A673 (cell line): ENCODE results near the gene CEBPE.

Experiments used
- CTCF ChIP-seq: fragments of 300-800, 200-600 bp; sonication (generic); conservative IDR thresholded peaks from 2 replicates; pipeline ENCODE4 v1.5.1; 2017; ENCODE audit warnings: low read depth, mild to moderate bottlenecking, antibody characterized with exemption, low read length, moderate library complexity, mixed read lengths
- EZH2 ChIP-seq: fragments of 200-600 bp; sonication (generic); IDR thresholded peaks from 2 replicates; pipeline ENCODE4 v1.6.1; 2017; ENCODE audit warnings: borderline replicate concordance, low read depth, mild to moderate bottlenecking, mixed read lengths, antibody characterized with exemption, low read length; ENCODE audit not compliant: poor library complexity, severe bottlenecking

GRCh38 chr14:23119363-23120327 is 590 bp upstream of the CEBPE start:
- TF ChIP-seq CTCF, result no peak
- no peak for TF ChIP-seq EZH2
